HepG2 (cell line): Measurements from ENCODE around the gene PCYT2. TPM values are rescaled to one million over a fixed set of nuclear protein-coding genes. Genes with fewer than 3 reads are reported as not detected.

Source experiments
- CBX1 ChIP-seq: IDR thresholded peaks from one replicate; pipeline ENCODE4 v1.6.1; 2016; ENCODE audit warnings: antibody characterized with exemption, low read depth
- DBP ChIP-seq: sonication (generic); formaldehyde crosslinking; IDR thresholded peaks from 2 replicates; pipeline ENCODE4 v1.4.0; 2020; ENCODE audit warnings: missing genetic modification reagents; ENCODE audit errors: not compliant biosample characterization
- DMAP1 ChIP-seq: IDR thresholded peaks from 2 replicates; pipeline ENCODE4 v1.6.1; 2016
- FOXM1 ChIP-seq: sonication (generic); formaldehyde crosslinking; IDR thresholded peaks from 2 replicates; pipeline ENCODE4 v1.5.0; 2020; ENCODE audit warnings: missing genetic modification reagents
- HNRNPK ChIP-seq: fragments of 200-400 bp; formaldehyde crosslinking; IDR thresholded peaks from 2 replicates; pipeline ENCODE4 v1.6.1; 2018; ENCODE audit warnings: low read length, low read depth, moderate library complexity, mild to moderate bottlenecking; ENCODE audit not compliant: poor library complexity, severe bottlenecking
- HNRNPL ChIP-seq: fragments of 200-400 bp; formaldehyde crosslinking; IDR thresholded peaks from 2 replicates; pipeline ENCODE4 v1.6.1; 2017; ENCODE audit warnings: mild to moderate bottlenecking, low read depth, low read length
- KAT7 ChIP-seq: IDR thresholded peaks from 2 replicates; pipeline ENCODE4 v1.6.1; 2018; ENCODE audit warnings: borderline replicate concordance, missing compliant biosample characterization
- KLF13 ChIP-seq: sonication (generic); formaldehyde crosslinking; IDR thresholded peaks from 2 replicates; pipeline ENCODE4 v1.4.0; 2020; ENCODE audit warnings: mild to moderate bottlenecking, missing genetic modification reagents
- MBD4 ChIP-seq: IDR thresholded peaks from 2 replicates; pipeline ENCODE4 v1.6.1; 2012; ENCODE audit warnings: low read length, inconsistent platforms, borderline replicate concordance
- MBNL3 ChIP-seq: fragments of 250-450 bp; sonication (Bioruptor Pico); conservative IDR thresholded peaks from 2 replicates; pipeline ENCODE4 v1.8.0; 2022; ENCODE audit warnings: mild to moderate bottlenecking, inconsistent platforms
- NR2F1 ChIP-seq, 2 experiments: fragments of 450-650 bp in 1 of 2; formaldehyde crosslinking in 1 of 2; IDR thresholded peaks; 2 replicates each; pipeline versions ENCODE4 v1.5.0 to v1.6.1; 2016 to 2020; ENCODE audit warnings: mild to moderate bottlenecking in 1 of 2, missing compliant biosample characterization in 1 of 2, missing genetic modification reagents in 1 of 2, moderate library complexity in 1 of 2
- PAWR ChIP-seq: sonication (generic); formaldehyde crosslinking; IDR thresholded peaks from 2 replicates; pipeline ENCODE4 v1.4.0; 2020; ENCODE audit warnings: missing genetic modification reagents, mild to moderate bottlenecking, borderline replicate concordance
- PHF21A ChIP-seq: sonication (generic); formaldehyde crosslinking; IDR thresholded peaks from 2 replicates; pipeline ENCODE4 v1.5.0; 2020; ENCODE audit warnings: mild to moderate bottlenecking, missing genetic modification reagents
- POGK ChIP-seq: sonication (generic); formaldehyde crosslinking; conservative IDR thresholded peaks from 2 replicates; pipeline ENCODE4 v1.8.0; 2022; ENCODE audit warnings: mild to moderate bottlenecking, moderate library complexity, missing genetic modification reagents
- RBFOX2 ChIP-seq: fragments of 200-400 bp; formaldehyde crosslinking; IDR thresholded peaks from 2 replicates; pipeline ENCODE4 v1.6.1; 2017; ENCODE audit warnings: low read depth, mild to moderate bottlenecking, low read length
- SALL1 ChIP-seq: sonication (generic); formaldehyde crosslinking; IDR thresholded peaks from 2 replicates; pipeline ENCODE4 v1.8.0; 2022; ENCODE audit warnings: mild to moderate bottlenecking, missing genetic modification reagents
- TCF12 ChIP-seq, 2 experiments: fragments of 450-650 bp in 1 of 2; sonication (generic) in 1 of 2; formaldehyde crosslinking in 1 of 2; IDR thresholded peaks; 2 replicates each; pipeline versions ENCODE4 v1.6.1 to v1.8.0; 2017 to 2022; ENCODE audit warnings: antibody characterized with exemption in 1 of 2, mild to moderate bottlenecking in 1 of 2, missing genetic modification reagents in 1 of 2, moderate library complexity in 1 of 2
- TEAD2 ChIP-seq: sonication (generic); formaldehyde crosslinking; IDR thresholded peaks from 2 replicates; pipeline ENCODE4 v1.9.0; 2021; ENCODE audit warnings: missing genetic modification reagents
- TEF ChIP-seq: sonication (generic); formaldehyde crosslinking; IDR thresholded peaks from 2 replicates; pipeline ENCODE4 v1.5.0; 2020; ENCODE audit warnings: missing genetic modification reagents
- ZBTB20 ChIP-seq: sonication (generic); formaldehyde crosslinking; IDR thresholded peaks from 2 replicates; pipeline ENCODE4 v1.8.1; 2023; ENCODE audit warnings: missing genetic modification reagents, low read depth, mild to moderate bottlenecking, borderline replicate concordance
- ZFP36L2 ChIP-seq: sonication (generic); formaldehyde crosslinking; IDR thresholded peaks from 2 replicates; pipeline ENCODE4 v1.4.0; 2020; ENCODE audit warnings: missing genetic modification reagents
- ZFP37 ChIP-seq: sonication (generic); formaldehyde crosslinking; IDR thresholded peaks from 2 replicates; pipeline ENCODE4 v1.4.0; 2020; ENCODE audit warnings: missing genetic modification reagents, borderline replicate concordance
- ZNF17 ChIP-seq: sonication (generic); formaldehyde crosslinking; IDR thresholded peaks from 2 replicates; pipeline ENCODE4 v1.5.0; 2020; ENCODE audit warnings: mild to moderate bottlenecking, missing genetic modification reagents
- ZNF256 ChIP-seq: sonication (generic); formaldehyde crosslinking; conservative IDR thresholded peaks from 2 replicates; pipeline ENCODE4 v1.4.0; 2020; ENCODE audit warnings: missing genetic modification reagents
- ZNF274 ChIP-seq: sonication (generic); formaldehyde crosslinking; IDR thresholded peaks from 2 replicates; pipeline ENCODE4 v1.5.1; 2020; ENCODE audit warnings: mild to moderate bottlenecking, missing genetic modification reagents
- ZNF331 ChIP-seq: sonication (generic); formaldehyde crosslinking; IDR thresholded peaks from 2 replicates; pipeline ENCODE4 v1.4.0; 2020; ENCODE audit warnings: missing genetic modification reagents
- ZNF460 ChIP-seq: sonication (generic); formaldehyde crosslinking; IDR thresholded peaks from 2 replicates; pipeline ENCODE4 v1.5.1; 2020; ENCODE audit warnings: missing genetic modification reagents, mild to moderate bottlenecking, borderline replicate concordance
- polyA plus RNA-seq, 8 experiments: library from polyadenylated mRNA; depleted of rRNA in 3 of 8; stranded (reverse) in 7 of 8; unstranded in 1 of 8; fragments of >200 nt; fragmentation: Illumina TruSeq in 4 of 8; extraction: Trizol in 4 of 8; gene quantifications; 2 replicates each; pipeline versions ENCODE4 v1.2.1 to v1.2.3, GENCODE V29; 2011 to 2016; ENCODE audit warnings: low read depth in 4 of 8, missing spikeins in 1 of 8, mixed read lengths in 1 of 8; ENCODE audit not compliant: insufficient read depth in 1 of 8
- total RNA-seq, 5 experiments: library from RNA; depleted of rRNA; stranded (reverse); fragments of >200 nt; fragmentation: Illumina TruSeq; extraction: Trizol; gene quantifications; 2 replicates each; pipeline ENCODE4 v1.2.3, GENCODE V29; 2016; ENCODE audit warnings: low read depth in 1 of 5

PCYT2 gene
- total and polyA plus RNA-seq, 2 of the 13 experiments (the other 11 are each of a cell fraction or from before 2014, with no cell fraction given), result 147 to 297 TPM

GRCh38 chr17:81906476-81907218, 4.6 kb downstream of the PCYT2 start (continued):
- no peak for TF ChIP-seq ZBTB20
- TF ChIP-seq POGK, result no peak
- TF ChIP-seq SALL1 (CRISPR knock-in tag), result 0 out of 2 replicates have a peak, but pooled peaks have one; percentile 18
- no peak for TF ChIP-seq DMAP1
- TF ChIP-seq DBP (CRISPR knock-in tag), result no peak
- no peak for TF ChIP-seq KLF13 (CRISPR knock-in tag)
- no peak for TF ChIP-seq ZNF331 (CRISPR knock-in tag)
- TF ChIP-seq PAWR (CRISPR knock-in tag), result no peak
- no peak for TF ChIP-seq FOXM1 (CRISPR knock-in tag)
- TF ChIP-seq CBX1, result no peak
- no peak for TF ChIP-seq MBNL3 (CRISPR knock-in tag)
- 0 out of 2 replicates have a peak, but pooled peaks have one; percentile 56 for TF ChIP-seq ZNF274 (CRISPR knock-in tag)
- no peak for TF ChIP-seq KAT7
- no peak for TF ChIP-seq ZNF256 (CRISPR knock-in tag)
- TF ChIP-seq ZFP37 (CRISPR knock-in tag), result no peak
- no peak for TF ChIP-seq HNRNPK
- TF ChIP-seq ZFP36L2 (CRISPR knock-in tag), result no peak
- no peak for TF ChIP-seq ZNF460 (CRISPR knock-in tag)
- TF ChIP-seq RBFOX2, result peak; percentile 52
- no peak for TF ChIP-seq TCF12 (IDR thresholded peaks at IDR 0.05)
- TF ChIP-seq TCF12 (CRISPR knock-in tag; IDR thresholded peaks at IDR 0.05), result no peak
- no peak for TF ChIP-seq NR2F1 (CRISPR knock-in tag; IDR thresholded peaks at IDR 0.05)
- peak; percentile 83; the same call in 1 of the 2 replicates for TF ChIP-seq HNRNPL
- TF ChIP-seq PHF21A (CRISPR knock-in tag), result no peak
- no peak for TF ChIP-seq MBD4
- TF ChIP-seq TEAD2 (CRISPR knock-in tag), result no peak
- no peak for TF ChIP-seq ZNF17 (CRISPR knock-in tag)
- no peak for TF ChIP-seq TEF (CRISPR knock-in tag)
